ENCODE data around the gene NRP1. TPM values are rescaled to one million over a fixed set of nuclear protein-coding genes. Genes with fewer than 3 reads are reported as not detected.
A peak's percentile ranks its signal among the peaks of the same experiment; 100 is the strongest.

Gene NRP1
- total RNA-seq, 4 donors from 2014 or later = 40.4 to 123 (median 58.3) TPM

DNA sequence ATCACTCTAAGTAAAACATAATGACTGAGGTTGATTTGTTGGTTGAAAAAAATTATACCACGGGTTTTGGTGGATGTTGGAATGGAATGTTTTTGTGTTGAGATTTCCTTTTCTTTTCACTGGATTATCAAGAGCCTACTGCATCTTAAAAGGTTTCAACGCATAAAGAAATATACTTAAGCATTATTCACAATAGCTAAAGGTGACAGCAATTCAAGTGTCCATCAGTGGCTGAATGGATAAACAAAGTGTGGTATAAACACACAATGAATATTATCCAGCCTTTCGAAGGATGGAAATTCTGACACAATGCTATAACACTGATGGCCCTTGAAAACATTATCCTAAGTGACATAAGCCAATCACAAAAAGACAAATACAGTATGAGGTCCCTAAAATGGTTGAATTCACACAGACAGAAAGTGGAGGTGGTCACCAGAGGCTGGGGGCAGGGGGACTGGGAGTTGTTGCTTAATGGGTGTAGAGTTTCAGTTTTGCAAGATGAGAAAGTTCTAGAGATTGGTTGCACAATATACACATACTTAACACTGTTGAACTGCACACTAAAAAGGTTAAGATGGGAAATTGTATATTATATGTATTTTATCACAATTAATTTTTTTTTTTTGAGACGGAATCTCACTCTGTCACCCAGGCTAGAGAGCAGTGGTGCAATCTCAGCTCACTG lies 122.3 kb downstream of the NRP1 start:
- H3K36me3 ChIP-seq = peaks cover 3 to 13% of the 10 kb centered on the region in 2 donors
- no peak for DNase-seq
- no peak overlapping the region for H3K4me3 ChIP-seq (replicated peaks in 1 of 3)
- H3K27ac ChIP-seq = peak overlapping the region in 2 of 3 donors; percentile 21 to 25
- TF ChIP-seq, protein P1, sequence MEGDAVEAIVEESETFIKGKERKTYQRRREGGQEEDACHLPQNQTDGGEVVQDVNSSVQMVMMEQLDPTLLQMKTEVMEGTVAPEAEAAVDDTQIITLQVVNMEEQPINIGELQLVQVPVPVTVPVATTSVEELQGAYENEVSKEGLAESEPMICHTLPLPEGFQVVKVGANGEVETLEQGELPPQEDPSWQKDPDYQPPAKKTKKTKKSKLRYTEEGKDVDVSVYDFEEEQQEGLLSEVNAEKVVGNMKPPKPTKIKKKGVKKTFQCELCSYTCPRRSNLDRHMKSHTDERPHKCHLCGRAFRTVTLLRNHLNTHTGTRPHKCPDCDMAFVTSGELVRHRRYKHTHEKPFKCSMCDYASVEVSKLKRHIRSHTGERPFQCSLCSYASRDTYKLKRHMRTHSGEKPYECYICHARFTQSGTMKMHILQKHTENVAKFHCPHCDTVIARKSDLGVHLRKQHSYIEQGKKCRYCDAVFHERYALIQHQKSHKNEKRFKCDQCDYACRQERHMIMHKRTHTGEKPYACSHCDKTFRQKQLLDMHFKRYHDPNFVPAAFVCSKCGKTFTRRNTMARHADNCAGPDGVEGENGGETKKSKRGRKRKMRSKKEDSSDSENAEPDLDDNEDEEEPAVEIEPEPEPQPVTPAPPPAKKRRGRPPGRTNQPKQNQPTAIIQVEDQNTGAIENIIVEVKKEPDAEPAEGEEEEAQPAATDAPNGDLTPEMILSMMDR (IDR thresholded peaks at IDR 0.05) = no peak
- TF ChIP-seq POLR2A (IDR thresholded peaks at IDR 0.05) = no peak
- no peaks in the 10 kb centered on the region for H3K27me3 ChIP-seq
- intact Hi-C loops (cut with DNase I) = no loop called here
- H3K9me3 ChIP-seq = no peaks in the 10 kb centered on the region
- H3K4me1 ChIP-seq = no peaks in the 10 kb centered on the region
- whole genome bisulfite sequencing, 2 donors = 72 to 76% methylated on average over 4 of the region's 4 CpGs

GRCh38 chr10:33211106-33211878 lies 123.2 kb downstream of the NRP1 start:
- Histone ChIP-seq H3K36me3 (peaks cover 6 to 13% of the 10 kb centered on the region in 2 donors), H3K4me3 (replicated peaks in 1 of 3) (no peak overlapping the region), H3K27ac (peak overlapping the region in 2 of 3 donors; percentile 11 to 21), H3K9me3 (no peaks in the 10 kb centered on the region), H3K4me1 (no peaks in the 10 kb centered on the region), H3K27me3 (no peaks in the 10 kb centered on the region)
- no peak for TF ChIP-seq POLR2A (IDR thresholded peaks at IDR 0.05)
- TF ChIP-seq, protein P1 (IDR thresholded peaks at IDR 0.05) = no peak
- DNase-seq = no peak
- 74% methylated on average over 10 of the region's 10 CpGs for WGBS, 2 donors
- intact Hi-C loops (cut with DNase I) = no loop called here

- intact Hi-C loops (cut with DNase I) = no loop called here
- H3K9me3 ChIP-seq = no peaks in the 10 kb centered on the region
- no peak overlapping the region for H3K4me3 ChIP-seq (replicated peaks in 1 of 3)
- 85 to 91% methylated on average over 3 of the region's 3 CpGs for WGBS, 2 donors
- H3K36me3 ChIP-seq = peaks cover 9 to 13% of the 10 kb centered on the region in 2 donors
- no peaks in the 10 kb centered on the region for H3K27me3 ChIP-seq
- TF ChIP-seq, protein P1 (IDR thresholded peaks at IDR 0.05) = no peak
- no peak for TF ChIP-seq POLR2A (IDR thresholded peaks at IDR 0.05)
- no peaks in the 10 kb centered on the region for H3K4me1 ChIP-seq
- no peak overlapping the region for H3K27ac ChIP-seq
- DNase-seq = no peak
Observed at GRCh38 chr10:33209802-33210201, 124.7 kb downstream of the NRP1 start.

DNA sequence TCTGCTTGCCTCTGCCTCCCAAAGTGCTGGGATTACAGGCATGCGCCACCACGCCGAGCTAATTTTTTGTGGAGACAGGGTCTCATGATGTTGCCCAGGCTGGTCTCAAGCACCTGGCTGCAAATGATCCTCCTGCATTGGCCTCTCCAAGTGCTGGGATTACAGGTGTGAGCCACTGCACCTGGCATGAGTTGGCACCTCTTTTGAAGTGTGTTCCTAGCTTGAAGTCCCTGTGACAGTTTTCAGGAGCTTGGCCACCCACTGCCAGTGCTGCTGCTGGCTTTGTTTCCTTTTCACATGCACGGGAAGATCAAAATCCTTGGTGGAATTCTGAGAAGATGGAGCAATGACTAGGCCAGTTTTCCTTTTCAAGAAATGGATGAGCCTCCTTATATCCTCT lies 126.3 kb downstream of the NRP1 start:
- no peak for TF ChIP-seq POLR2A (IDR thresholded peaks at IDR 0.05)
- TF ChIP-seq, protein P1 (IDR thresholded peaks at IDR 0.05) = no peak
- no peaks in the 10 kb centered on the region for H3K27me3 ChIP-seq
- peaks cover 9 to 11% of the 10 kb centered on the region in 2 donors for H3K36me3 ChIP-seq
- no peak overlapping the region for H3K27ac ChIP-seq
- peaks cover 0 to 9% of the 10 kb centered on the region in 2 donors for H3K4me1 ChIP-seq
- 89 to 94% methylated on average over 4 of the region's 4 CpGs for WGBS, 2 donors
- H3K4me3 ChIP-seq (replicated peaks in 1 of 3) = no peak overlapping the region
- intact Hi-C loops (cut with DNase I) = no loop called here
- no peak for DNase-seq
- no peaks in the 10 kb centered on the region for H3K9me3 ChIP-seq

- Histone ChIP-seq H3K4me1 (peaks cover 0 to 9% of the 10 kb centered on the region in 2 donors), H3K4me3 (replicated peaks in 1 of 3) (no peak overlapping the region), H3K27me3 (no peaks in the 10 kb centered on the region), H3K9me3 (no peaks in the 10 kb centered on the region), H3K27ac (no peak overlapping the region), H3K36me3 (peaks cover 6 to 9% of the 10 kb centered on the region in 2 donors)
- TF ChIP-seq, protein P1 (IDR thresholded peaks at IDR 0.05) = no peak
- TF ChIP-seq POLR2A (IDR thresholded peaks at IDR 0.05) = no peak
- WGBS, 2 donors = 60 to 74% methylated on average over 7 of the region's 7 CpGs
- peak in 1 of 2 donors; percentile 25 for DNase-seq
- intact Hi-C loops (cut with DNase I) = no loop called here
Observed at GRCh38 chr10:33204031-33204430, 130.4 kb downstream of the NRP1 start.
